HEK293 (cell line): ENCODE data around the gene RNF10.
A peak's percentile ranks its signal among the peaks of the same experiment; 100 is the strongest.

Experiments used
- KLF16 ChIP-seq: fragments of 450-650 bp; formaldehyde crosslinking; IDR thresholded peaks from 2 replicates; pipeline ENCODE4 v1.5.1; 2017; ENCODE audit warnings: missing biosample characterization, missing genetic modification characterization
- KLF9 ChIP-seq: fragments of 450-650 bp; formaldehyde crosslinking; IDR thresholded peaks from 2 replicates; pipeline ENCODE4 v1.5.1; 2016; ENCODE audit warnings: missing biosample characterization, missing genetic modification characterization, low read depth
- YY2 ChIP-seq: fragments of 450-650 bp; formaldehyde crosslinking; IDR thresholded peaks from 2 replicates; pipeline ENCODE4 v1.5.1; 2016; ENCODE audit warnings: missing biosample characterization, missing genetic modification characterization
- ZBTB20 ChIP-seq: fragments of 450-650 bp; formaldehyde crosslinking; IDR thresholded peaks from 2 replicates; pipeline ENCODE4 v1.5.1; 2016; ENCODE audit warnings: missing biosample characterization, missing genetic modification characterization
- ZFP37 ChIP-seq: fragments of 450-650 bp; formaldehyde crosslinking; IDR thresholded peaks from 2 replicates; pipeline ENCODE4 v1.5.1; 2016; ENCODE audit warnings: missing biosample characterization, missing genetic modification characterization
- ZNF211 ChIP-seq: fragments of 450-650 bp; formaldehyde crosslinking; IDR thresholded peaks from 2 replicates; pipeline ENCODE4 v1.5.1; 2016; ENCODE audit warnings: low read depth, missing biosample characterization, missing genetic modification characterization
- ZNF24 ChIP-seq: fragments of 450-650 bp; formaldehyde crosslinking; IDR thresholded peaks from 2 replicates; pipeline ENCODE4 v1.5.1; 2016; ENCODE audit warnings: missing biosample characterization, missing genetic modification characterization
- ZNF248 ChIP-seq: fragments of 450-650 bp; formaldehyde crosslinking; IDR thresholded peaks from 2 replicates; pipeline ENCODE4 v1.5.1; 2017; ENCODE audit warnings: missing biosample characterization, missing genetic modification characterization
- ZNF335 ChIP-seq: fragments of 450-650 bp; formaldehyde crosslinking; conservative IDR thresholded peaks from 2 replicates; pipeline ENCODE4 v1.5.1; 2016; ENCODE audit warnings: missing biosample characterization, missing genetic modification characterization
- ZNF366 ChIP-seq: fragments of 450-650 bp; formaldehyde crosslinking; conservative IDR thresholded peaks from 2 replicates; pipeline ENCODE4 v1.5.1; 2016; ENCODE audit warnings: missing biosample characterization, missing genetic modification characterization
- ZNF416 ChIP-seq: fragments of 450-650 bp; formaldehyde crosslinking; IDR thresholded peaks from 2 replicates; pipeline ENCODE4 v1.5.1; 2016; ENCODE audit warnings: missing biosample characterization, missing genetic modification characterization
- ZNF501 ChIP-seq: fragments of 450-650 bp; formaldehyde crosslinking; IDR thresholded peaks from 2 replicates; pipeline ENCODE4 v1.5.1; 2016; ENCODE audit warnings: missing biosample characterization, missing genetic modification characterization
- ZNF544 ChIP-seq: fragments of 450-650 bp; formaldehyde crosslinking; IDR thresholded peaks from 2 replicates; pipeline ENCODE4 v1.5.0; 2017; ENCODE audit warnings: missing biosample characterization, missing genetic modification characterization
- ZNF600 ChIP-seq: fragments of 450-650 bp; formaldehyde crosslinking; IDR thresholded peaks from 2 replicates; pipeline ENCODE4 v1.5.1; 2016; ENCODE audit warnings: missing biosample characterization, missing genetic modification characterization
- ZNF624 ChIP-seq: fragments of 450-650 bp; formaldehyde crosslinking; IDR thresholded peaks from 2 replicates; pipeline ENCODE4 v1.5.1; 2017; ENCODE audit warnings: missing biosample characterization, missing genetic modification characterization
- ZNF660 ChIP-seq: fragments of 450-650 bp; IDR thresholded peaks from 2 replicates; pipeline ENCODE4 v1.5.1; 2018; ENCODE audit warnings: missing biosample characterization, mild to moderate bottlenecking, missing genetic modification characterization
- ZSCAN30 ChIP-seq: fragments of 450-650 bp; IDR thresholded peaks from 2 replicates; pipeline ENCODE4 v1.5.1; 2018; ENCODE audit warnings: missing biosample characterization, mild to moderate bottlenecking, missing genetic modification characterization, moderate library complexity
- TF ChIP-seq, protein P1 (sequence below): fragments of 450-650 bp; formaldehyde crosslinking; optimal IDR thresholded peaks from 2 replicates; pipeline ENCODE3; 2016; ENCODE audit warnings: missing biosample characterization, mild to moderate bottlenecking, missing genetic modification characterization
- TF ChIP-seq, protein P2 (sequence below): fragments of 450-650 bp; formaldehyde crosslinking; IDR thresholded peaks from 2 replicates; pipeline ENCODE4 v1.5.1; 2016; ENCODE audit warnings: missing biosample characterization, missing genetic modification characterization
- TF ChIP-seq, protein P3 (sequence below): fragments of 450-650 bp; formaldehyde crosslinking; IDR thresholded peaks from 2 replicates; pipeline ENCODE4 v1.5.1; 2016; ENCODE audit warnings: missing biosample characterization, missing genetic modification characterization
- TF ChIP-seq, protein P4 (sequence below): fragments of 450-650 bp; formaldehyde crosslinking; IDR thresholded peaks from 2 replicates; pipeline ENCODE4 v1.5.1; 2016; ENCODE audit warnings: missing biosample characterization, missing genetic modification characterization
- TF ChIP-seq, protein P5 (sequence below): fragments of 450-650 bp; formaldehyde crosslinking; IDR thresholded peaks from 2 replicates; pipeline ENCODE4 v1.5.1; 2016; ENCODE audit warnings: missing biosample characterization, missing genetic modification characterization, borderline replicate concordance
- TF ChIP-seq, protein P6 (sequence below): fragments of 450-650 bp; formaldehyde crosslinking; conservative IDR thresholded peaks from 2 replicates; pipeline ENCODE4 v1.5.1; 2016; ENCODE audit warnings: low read depth, missing biosample characterization, missing genetic modification characterization
- TF ChIP-seq, protein P7 (sequence below): fragments of 450-650 bp; formaldehyde crosslinking; IDR thresholded peaks from 2 replicates; pipeline ENCODE4 v1.5.1; 2016; ENCODE audit warnings: missing biosample characterization, missing genetic modification characterization

Gene RNF10

DNA sequence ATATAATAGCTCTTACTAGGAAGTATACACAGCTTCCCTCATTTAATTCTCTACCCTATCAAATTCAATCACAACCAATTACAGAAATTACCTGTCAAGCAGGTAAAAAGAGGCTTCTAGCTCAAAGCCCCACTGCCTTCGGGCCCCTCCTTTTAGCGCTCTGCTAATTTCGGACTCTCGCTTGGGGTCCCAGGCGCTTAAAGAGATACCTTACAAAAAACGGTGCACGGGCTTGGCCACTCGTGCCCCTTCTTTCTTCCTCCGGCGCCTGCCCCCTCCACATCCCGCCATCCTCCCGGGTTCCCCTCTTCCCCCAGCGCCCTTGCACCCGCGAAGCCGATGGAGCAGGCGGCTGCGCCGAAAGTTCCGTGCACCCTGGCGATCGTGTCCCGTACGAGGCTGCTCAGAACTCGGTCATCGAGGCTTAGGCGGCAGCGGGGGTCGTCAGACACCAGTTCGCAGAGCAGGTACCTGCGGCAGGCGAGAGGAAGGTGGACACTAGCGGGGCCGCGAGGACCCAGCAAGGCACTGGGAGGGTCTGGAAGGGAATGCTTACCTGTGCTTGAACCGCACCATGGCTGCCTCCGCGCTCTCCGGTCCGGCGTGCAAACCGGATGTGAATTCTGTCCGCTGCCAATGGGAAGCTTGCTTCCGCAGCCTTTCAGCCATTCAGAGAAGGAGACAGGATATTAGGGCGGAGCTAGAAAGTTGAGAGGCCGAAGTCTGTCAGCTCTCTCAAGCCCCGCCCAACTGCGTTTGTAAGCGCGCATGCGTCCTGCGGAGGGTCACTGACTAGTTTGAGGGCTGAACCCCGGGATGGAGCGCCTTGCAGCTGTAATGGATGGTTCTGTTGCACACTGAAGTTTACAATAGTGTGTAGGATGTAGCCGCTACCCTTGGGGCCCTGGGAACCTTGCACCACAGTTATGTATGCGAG is 46.9 kb downstream of the RNF10 start, which contains the start of gene POP5 (continued):
- TF ChIP-seq ZNF211 (tag by site-specific recombination) (no peak), YY2 (tag by site-specific recombination) (peak; percentile 43), ZNF600 (tag by site-specific recombination) (peak; percentile 99), KLF9 (tag by site-specific recombination) (peak; percentile 35; the same call in 1 of the 2 replicates), ZNF624 (tag by site-specific recombination) (no peak), ZSCAN30 (tag by site-specific recombination) (peak; percentile 41; the same call in 1 of the 2 replicates), ZFP37 (peak; percentile 98), ZNF248 (tag by site-specific recombination) (no peak), ZNF335 (peak; percentile 96), KLF16 (tag by site-specific recombination) (peak; percentile 25; the same call in 1 of the 2 replicates), ZNF660 (tag by site-specific recombination) (peak; percentile 9; the same call in 1 of the 2 replicates), ZNF544 (tag by site-specific recombination) (no peak), ZNF416 (tag by site-specific recombination) (no peak), ZNF24 (0 out of 2 replicates have a peak, but pooled peaks have one; percentile 20), ZNF366 (tag by site-specific recombination) (peak; percentile 87), ZBTB20 (peak; percentile 94), ZNF501 (peak; percentile 93)
- TF ChIP-seq, protein P1, sequence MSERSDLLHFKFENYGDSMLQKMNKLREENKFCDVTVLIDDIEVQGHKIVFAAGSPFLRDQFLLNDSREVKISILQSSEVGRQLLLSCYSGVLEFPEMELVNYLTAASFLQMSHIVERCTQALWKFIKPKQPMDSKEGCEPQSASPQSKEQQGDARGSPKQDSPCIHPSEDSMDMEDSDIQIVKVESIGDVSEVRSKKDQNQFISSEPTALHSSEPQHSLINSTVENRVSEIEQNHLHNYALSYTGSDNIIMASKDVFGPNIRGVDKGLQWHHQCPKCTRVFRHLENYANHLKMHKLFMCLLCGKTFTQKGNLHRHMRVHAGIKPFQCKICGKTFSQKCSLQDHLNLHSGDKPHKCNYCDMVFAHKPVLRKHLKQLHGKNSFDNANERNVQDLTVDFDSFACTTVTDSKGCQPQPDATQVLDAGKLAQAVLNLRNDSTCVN (tag by site-specific recombination): peak; percentile 71
- TF ChIP-seq, protein P2, sequence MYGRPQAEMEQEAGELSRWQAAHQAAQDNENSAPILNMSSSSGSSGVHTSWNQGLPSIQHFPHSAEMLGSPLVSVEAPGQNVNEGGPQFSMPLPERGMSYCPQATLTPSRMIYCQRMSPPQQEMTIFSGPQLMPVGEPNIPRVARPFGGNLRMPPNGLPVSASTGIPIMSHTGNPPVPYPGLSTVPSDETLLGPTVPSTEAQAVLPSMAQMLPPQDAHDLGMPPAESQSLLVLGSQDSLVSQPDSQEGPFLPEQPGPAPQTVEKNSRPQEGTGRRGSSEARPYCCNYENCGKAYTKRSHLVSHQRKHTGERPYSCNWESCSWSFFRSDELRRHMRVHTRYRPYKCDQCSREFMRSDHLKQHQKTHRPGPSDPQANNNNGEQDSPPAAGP: peak; percentile 55; the same call in 1 of the 2 replicates
- TF ChIP-seq, protein P3, sequence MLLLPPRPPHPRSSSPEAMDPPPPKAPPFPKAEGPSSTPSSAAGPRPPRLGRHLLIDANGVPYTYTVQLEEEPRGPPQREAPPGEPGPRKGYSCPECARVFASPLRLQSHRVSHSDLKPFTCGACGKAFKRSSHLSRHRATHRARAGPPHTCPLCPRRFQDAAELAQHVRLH (tag by site-specific recombination): peak; percentile 89
- TF ChIP-seq, protein P4, sequence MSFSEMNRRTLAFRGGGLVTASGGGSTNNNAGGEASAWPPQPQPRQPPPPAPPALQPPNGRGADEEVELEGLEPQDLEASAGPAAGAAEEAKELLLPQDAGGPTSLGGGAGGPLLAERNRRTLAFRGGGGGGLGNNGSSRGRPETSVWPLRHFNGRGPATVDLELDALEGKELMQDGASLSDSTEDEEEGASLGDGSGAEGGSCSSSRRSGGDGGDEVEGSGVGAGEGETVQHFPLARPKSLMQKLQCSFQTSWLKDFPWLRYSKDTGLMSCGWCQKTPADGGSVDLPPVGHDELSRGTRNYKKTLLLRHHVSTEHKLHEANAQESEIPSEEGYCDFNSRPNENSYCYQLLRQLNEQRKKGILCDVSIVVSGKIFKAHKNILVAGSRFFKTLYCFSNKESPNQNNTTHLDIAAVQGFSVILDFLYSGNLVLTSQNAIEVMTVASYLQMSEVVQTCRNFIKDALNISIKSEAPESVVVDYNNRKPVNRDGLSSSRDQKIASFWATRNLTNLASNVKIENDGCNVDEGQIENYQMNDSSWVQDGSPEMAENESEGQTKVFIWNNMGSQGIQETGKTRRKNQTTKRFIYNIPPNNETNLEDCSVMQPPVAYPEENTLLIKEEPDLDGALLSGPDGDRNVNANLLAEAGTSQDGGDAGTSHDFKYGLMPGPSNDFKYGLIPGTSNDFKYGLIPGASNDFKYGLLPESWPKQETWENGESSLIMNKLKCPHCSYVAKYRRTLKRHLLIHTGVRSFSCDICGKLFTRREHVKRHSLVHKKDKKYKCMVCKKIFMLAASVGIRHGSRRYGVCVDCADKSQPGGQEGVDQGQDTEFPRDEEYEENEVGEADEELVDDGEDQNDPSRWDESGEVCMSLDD: 0 out of 2 replicates have a peak, but pooled peaks have one; percentile 40
- TF ChIP-seq, protein P5, sequence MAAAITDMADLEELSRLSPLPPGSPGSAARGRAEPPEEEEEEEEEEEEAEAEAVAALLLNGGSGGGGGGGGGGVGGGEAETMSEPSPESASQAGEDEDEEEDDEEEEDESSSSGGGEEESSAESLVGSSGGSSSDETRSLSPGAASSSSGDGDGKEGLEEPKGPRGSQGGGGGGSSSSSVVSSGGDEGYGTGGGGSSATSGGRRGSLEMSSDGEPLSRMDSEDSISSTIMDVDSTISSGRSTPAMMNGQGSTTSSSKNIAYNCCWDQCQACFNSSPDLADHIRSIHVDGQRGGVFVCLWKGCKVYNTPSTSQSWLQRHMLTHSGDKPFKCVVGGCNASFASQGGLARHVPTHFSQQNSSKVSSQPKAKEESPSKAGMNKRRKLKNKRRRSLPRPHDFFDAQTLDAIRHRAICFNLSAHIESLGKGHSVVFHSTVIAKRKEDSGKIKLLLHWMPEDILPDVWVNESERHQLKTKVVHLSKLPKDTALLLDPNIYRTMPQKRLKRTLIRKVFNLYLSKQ (tag by site-specific recombination): no peak
- TF ChIP-seq, protein P6, sequence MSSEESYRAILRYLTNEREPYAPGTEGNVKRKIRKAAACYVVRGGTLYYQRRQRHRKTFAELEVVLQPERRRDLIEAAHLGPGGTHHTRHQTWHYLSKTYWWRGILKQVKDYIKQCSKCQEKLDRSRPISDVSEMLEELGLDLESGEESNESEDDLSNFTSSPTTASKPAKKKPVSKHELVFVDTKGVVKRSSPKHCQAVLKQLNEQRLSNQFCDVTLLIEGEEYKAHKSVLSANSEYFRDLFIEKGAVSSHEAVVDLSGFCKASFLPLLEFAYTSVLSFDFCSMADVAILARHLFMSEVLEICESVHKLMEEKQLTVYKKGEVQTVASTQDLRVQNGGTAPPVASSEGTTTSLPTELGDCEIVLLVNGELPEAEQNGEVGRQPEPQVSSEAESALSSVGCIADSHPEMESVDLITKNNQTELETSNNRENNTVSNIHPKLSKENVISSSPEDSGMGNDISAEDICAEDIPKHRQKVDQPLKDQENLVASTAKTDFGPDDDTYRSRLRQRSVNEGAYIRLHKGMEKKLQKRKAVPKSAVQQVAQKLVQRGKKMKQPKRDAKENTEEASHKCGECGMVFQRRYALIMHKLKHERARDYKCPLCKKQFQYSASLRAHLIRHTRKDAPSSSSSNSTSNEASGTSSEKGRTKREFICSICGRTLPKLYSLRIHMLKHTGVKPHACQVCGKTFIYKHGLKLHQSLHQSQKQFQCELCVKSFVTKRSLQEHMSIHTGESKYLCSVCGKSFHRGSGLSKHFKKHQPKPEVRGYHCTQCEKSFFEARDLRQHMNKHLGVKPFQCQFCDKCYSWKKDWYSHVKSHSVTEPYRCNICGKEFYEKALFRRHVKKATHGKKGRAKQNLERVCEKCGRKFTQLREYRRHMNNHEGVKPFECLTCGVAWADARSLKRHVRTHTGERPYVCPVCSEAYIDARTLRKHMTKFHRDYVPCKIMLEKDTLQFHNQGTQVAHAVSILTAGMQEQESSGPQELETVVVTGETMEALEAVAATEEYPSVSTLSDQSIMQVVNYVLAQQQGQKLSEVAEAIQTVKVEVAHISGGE (tag by site-specific recombination): peak; percentile 92
- TF ChIP-seq, protein P7, sequence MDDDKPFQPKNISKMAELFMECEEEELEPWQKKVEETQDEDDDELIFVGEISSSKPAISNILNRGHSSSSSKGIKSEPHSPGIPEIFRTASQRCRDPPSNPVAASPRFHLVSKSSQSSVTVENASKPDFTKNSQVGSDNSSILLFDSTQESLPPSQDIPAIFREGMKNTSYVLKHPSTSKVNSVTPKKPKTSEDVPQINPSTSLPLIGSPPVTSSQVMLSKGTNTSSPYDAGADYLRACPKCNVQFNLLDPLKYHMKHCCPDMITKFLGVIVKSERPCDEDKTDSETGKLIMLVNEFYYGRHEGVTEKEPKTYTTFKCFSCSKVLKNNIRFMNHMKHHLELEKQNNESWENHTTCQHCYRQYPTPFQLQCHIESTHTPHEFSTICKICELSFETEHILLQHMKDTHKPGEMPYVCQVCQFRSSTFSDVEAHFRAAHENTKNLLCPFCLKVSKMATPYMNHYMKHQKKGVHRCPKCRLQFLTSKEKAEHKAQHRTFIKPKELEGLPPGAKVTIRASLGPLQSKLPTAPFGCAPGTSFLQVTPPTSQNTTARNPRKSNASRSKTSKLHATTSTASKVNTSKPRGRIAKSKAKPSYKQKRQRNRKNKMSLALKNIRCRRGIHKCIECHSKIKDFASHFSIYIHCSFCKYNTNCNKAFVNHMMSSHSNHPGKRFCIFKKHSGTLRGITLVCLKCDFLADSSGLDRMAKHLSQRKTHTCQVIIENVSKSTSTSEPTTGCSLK: no peak
